Measurements from ENCODE around the gene HOXC10. TPM values are rescaled to one million over a fixed set of nuclear protein-coding genes. Genes with fewer than 3 reads are reported as not detected.

Gene HOXC10
- total RNA-seq, 3 donors from 2014 or later (not counting 1 experiment from before 2014, with no cell fraction given) = not detected

DNA sequence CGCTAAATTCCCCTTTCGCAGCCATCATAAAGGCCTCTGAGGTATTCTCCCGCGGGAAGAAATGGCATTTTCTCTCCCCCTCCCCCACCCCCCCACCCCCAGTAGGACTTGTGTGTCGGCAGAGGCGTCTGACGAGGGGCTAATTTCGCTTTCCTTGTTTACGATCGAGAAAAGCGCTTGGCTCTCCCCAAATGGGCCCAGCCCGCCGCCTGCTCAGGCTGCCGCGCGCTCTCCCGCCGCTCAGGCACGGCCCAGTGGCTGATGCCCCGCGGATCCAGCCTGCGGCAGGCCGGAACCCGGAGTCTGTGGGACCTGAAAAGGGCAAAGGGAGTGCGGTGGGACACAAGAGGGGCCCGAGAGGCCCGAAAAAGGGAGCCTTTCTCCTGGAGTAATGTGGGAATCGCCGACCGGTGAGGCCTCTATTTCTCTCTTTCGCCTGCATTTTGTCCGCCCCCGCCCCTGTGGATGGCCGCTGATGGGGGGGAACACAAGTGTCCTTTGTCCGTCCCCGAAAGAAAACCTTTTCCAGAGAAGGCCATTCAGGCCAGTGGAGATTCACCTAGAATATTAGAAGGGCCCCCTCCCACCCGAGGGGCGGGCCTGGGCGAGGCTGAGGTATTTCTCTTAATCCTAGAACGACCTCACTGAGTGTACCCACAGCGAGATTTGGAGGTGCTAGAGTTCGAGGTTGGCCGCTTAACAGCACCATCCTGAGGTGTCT is 34.3 kb downstream of the HOXC10 start:
- Mint-ChIP-seq H3K4me3 (peak overlapping the region; percentile 61), H3K4me1 (peaks cover 14 to 33% of the 10 kb centered on the region in 2 donors), H3K27me3 (ENCODE audit: low read depth in 2 of 2) (peaks cover 44 to 58% of the 10 kb centered on the region in 2 donors), H3K9me3 (no peaks in the 10 kb centered on the region), H3K36me3 (no peaks in the 10 kb centered on the region), H3K27ac (peak overlapping the region in 1 of 2 donors; percentile 37)
- intact Hi-C loops (cut with micrococcal nuclease) = loop anchor here (10.0 kb wide), 1 partner anchor 266 kb away; the partner anchor contains the start of genes CBX5 and HNRNPA1
- DNase-seq (no peak), ATAC-seq (no peak)
- H3K9me3 ChIP-seq (ENCODE audit: control insufficient read depth, insufficient read depth, low read length) = no peaks in the 10 kb centered on the region
- no peak overlapping the region for H3K4me3 ChIP-seq (ENCODE audit: low read length)
- no peaks in the 10 kb centered on the region for H3K36me3 ChIP-seq (ENCODE audit: control insufficient read depth, insufficient read depth, low read length)
- H3K27ac ChIP-seq (ENCODE audit: low read length) = no peak overlapping the region
- TF ChIP-seq, protein P1, sequence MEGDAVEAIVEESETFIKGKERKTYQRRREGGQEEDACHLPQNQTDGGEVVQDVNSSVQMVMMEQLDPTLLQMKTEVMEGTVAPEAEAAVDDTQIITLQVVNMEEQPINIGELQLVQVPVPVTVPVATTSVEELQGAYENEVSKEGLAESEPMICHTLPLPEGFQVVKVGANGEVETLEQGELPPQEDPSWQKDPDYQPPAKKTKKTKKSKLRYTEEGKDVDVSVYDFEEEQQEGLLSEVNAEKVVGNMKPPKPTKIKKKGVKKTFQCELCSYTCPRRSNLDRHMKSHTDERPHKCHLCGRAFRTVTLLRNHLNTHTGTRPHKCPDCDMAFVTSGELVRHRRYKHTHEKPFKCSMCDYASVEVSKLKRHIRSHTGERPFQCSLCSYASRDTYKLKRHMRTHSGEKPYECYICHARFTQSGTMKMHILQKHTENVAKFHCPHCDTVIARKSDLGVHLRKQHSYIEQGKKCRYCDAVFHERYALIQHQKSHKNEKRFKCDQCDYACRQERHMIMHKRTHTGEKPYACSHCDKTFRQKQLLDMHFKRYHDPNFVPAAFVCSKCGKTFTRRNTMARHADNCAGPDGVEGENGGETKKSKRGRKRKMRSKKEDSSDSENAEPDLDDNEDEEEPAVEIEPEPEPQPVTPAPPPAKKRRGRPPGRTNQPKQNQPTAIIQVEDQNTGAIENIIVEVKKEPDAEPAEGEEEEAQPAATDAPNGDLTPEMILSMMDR (IDR thresholded peaks at IDR 0.05) = no peak
- peaks cover 32% of the 10 kb centered on the region for H3K4me1 ChIP-seq (ENCODE audit: control insufficient read depth, insufficient read depth, low read length)
- peaks cover 55% of the 10 kb centered on the region for H3K27me3 ChIP-seq (ENCODE audit: control insufficient read depth, insufficient read depth, low read length)
- 40% methylated on average over 37 of the region's 43 CpGs for WGBS (ENCODE audit: insufficient coverage)

DNA sequence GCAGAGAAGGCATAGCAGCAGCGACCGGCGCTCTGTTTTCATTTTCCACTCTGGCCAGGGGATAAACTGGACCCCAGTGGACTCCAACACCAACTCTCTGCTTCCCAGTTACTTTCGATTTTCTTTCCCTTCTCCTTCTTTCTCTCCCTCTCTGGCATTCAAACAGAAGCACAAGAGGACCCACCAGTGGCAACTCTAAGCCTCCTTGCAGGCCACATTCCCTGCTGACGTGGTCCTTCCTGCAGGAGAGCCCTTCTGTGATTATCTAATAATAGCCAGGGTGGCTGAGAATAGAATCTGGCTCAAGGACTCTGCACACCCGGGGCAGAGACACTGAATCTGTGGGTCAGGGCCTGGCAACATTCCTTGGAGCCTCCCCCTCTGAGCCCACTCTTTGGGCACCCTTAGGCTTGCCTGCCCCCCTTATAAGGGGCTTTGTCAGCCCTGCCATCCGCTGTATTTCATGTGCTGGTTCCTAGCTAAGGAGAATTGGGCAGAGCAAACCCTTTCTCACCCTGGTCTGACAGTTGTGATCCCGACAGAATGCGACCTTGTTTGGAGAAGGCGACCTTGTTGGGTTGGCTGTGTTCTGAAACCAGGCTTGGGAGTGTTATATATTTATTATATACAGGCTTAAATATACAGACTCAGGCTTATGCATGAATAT is 35.1 kb downstream of the HOXC10 start:
- Histone ChIP-seq H3K9me3 (ENCODE audit: control insufficient read depth, insufficient read depth, low read length) (no peaks in the 10 kb centered on the region), H3K27me3 (ENCODE audit: control insufficient read depth, insufficient read depth, low read length) (peaks cover 52% of the 10 kb centered on the region), H3K4me3 (ENCODE audit: low read length) (no peak overlapping the region), H3K4me1 (ENCODE audit: control insufficient read depth, insufficient read depth, low read length) (peaks cover 26% of the 10 kb centered on the region), H3K27ac (ENCODE audit: low read length) (no peak overlapping the region), H3K36me3 (ENCODE audit: control insufficient read depth, insufficient read depth, low read length) (no peaks in the 10 kb centered on the region)
- H3K27ac Mint-ChIP-seq = peak overlapping the region in 1 of 2 donors; percentile 37
- peak overlapping the region; percentile 74 for H3K4me3 Mint-ChIP-seq
- DNase-seq (no peak), ATAC-seq (no peak)
- H3K4me1 Mint-ChIP-seq = peaks cover 14 to 25% of the 10 kb centered on the region in 2 donors
- peaks cover 45 to 51% of the 10 kb centered on the region in 2 donors for H3K27me3 Mint-ChIP-seq (ENCODE audit: low read depth in 2 of 2)
- H3K36me3 Mint-ChIP-seq = no peaks in the 10 kb centered on the region
- WGBS (ENCODE audit: insufficient coverage) = 48% methylated on average over 9 of the region's 10 CpGs
- TF ChIP-seq, protein P1 (IDR thresholded peaks at IDR 0.05) = no peak
- intact Hi-C loops (cut with micrococcal nuclease) = loop anchor here (10.0 kb wide), 1 partner anchor 265 kb away; the partner anchor contains the start of genes CBX5 and HNRNPA1
- no peaks in the 10 kb centered on the region for H3K9me3 Mint-ChIP-seq

DNA sequence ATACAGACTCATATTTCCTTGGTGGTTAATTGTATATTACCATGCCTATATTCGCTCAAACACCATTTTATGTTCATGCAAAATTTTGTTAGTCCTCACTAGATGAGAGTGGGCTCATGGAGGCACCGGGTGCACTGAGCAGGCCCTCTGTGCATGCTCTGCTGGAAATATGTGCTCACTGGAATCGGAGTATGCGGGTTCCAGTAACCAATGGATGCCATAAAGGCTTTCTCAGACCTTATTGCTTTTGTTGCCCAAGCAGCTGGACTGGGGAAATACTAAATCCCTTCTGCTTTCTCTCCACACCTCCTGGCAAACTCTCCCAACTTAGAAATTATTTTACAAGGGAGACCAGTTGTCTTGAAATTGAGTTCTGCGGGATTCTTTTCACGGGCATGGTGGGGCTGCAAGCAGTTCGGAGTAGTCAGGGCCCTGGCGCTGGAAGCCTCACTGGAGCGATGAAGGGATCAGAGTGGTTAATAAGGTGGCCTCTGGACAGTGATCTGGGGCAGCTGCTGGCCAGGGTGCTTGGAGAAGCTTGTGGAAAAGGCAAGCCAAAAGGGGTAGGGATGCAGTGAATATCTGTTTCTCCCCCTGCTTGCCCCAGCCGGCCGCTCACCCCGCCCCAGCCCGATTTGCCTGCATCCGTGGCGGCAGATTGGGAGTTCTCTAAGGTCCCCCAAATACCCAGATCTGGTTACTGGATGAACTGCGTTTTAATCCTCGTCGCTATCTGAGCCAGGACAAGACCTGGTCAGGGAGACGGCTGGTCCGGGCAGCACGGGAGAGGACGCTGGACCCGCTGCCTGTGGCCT is 35.9 kb downstream of the HOXC10 start:
- H3K27me3 Mint-ChIP-seq (ENCODE audit: low read depth in 2 of 2) = peaks cover 46 to 53% of the 10 kb centered on the region in 2 donors
- H3K4me1 Mint-ChIP-seq = peaks cover 14 to 23% of the 10 kb centered on the region in 2 donors
- intact Hi-C loops (cut with micrococcal nuclease) = no loop called here
- no peaks in the 10 kb centered on the region for H3K9me3 Mint-ChIP-seq
- peaks cover 26% of the 10 kb centered on the region for H3K4me1 ChIP-seq (ENCODE audit: control insufficient read depth, insufficient read depth, low read length)
- H3K36me3 ChIP-seq (ENCODE audit: control insufficient read depth, insufficient read depth, low read length) = no peaks in the 10 kb centered on the region
- no peak overlapping the region for H3K4me3 ChIP-seq (ENCODE audit: low read length)
- H3K36me3 Mint-ChIP-seq = no peaks in the 10 kb centered on the region
- no peaks in the 10 kb centered on the region for H3K9me3 ChIP-seq (ENCODE audit: control insufficient read depth, insufficient read depth, low read length)
- no peak overlapping the region for H3K27ac Mint-ChIP-seq
- H3K27ac ChIP-seq (ENCODE audit: low read length) = no peak overlapping the region
- ATAC-seq (no peak), DNase-seq (no peak)
- WGBS (ENCODE audit: insufficient coverage) = 71% methylated on average over 23 of the region's 23 CpGs
- TF ChIP-seq, protein P1 (IDR thresholded peaks at IDR 0.05) = no peak
- peaks cover 48% of the 10 kb centered on the region for H3K27me3 ChIP-seq (ENCODE audit: control insufficient read depth, insufficient read depth, low read length)
- no peak overlapping the region for H3K4me3 Mint-ChIP-seq

Data from natural killer cell (primary cell).